Measurements from ENCODE around the gene FAM20C. TPM values are rescaled to one million over a fixed set of nuclear protein-coding genes. Genes with fewer than 3 reads are reported as not detected.

Gene FAM20C
- total RNA-seq, 2 experiments from 2014 or later: 1.3 to 1.7 TPM

DNA sequence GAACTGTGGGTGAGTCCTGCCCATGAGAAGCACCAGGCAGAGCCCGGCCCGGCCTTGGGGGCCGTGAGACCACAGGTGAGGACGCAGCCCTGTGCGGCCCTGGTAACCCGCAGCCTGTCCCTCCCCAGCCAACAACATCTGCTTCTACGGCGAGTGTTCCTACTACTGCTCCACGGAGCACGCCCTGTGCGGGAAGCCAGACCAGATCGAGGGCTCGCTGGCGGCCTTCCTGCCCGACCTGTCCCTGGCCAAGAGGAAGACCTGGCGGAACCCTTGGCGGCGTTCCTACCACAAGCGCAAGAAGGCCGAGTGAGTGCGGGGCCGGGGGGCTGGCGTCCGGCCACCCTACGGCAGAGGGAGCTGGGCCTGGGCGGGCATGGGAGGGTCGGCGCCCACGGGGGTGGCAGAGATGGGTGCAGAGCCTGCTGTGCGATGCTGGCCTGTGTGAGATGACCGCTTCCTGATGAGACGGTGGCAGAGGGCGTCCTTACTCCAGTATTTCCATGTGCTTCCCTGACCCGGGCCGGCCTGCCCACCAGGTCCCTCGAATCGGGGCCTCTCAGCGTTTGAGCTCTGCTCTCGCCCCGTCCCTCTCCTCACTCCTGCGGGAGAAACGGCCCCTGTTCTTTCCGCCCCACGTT is 63.5 kb downstream of the FAM20C start:
- no peak overlapping the region for H3K4me3 ChIP-seq (ENCODE audit: low read length)
- no peaks in the 10 kb centered on the region for H3K9me3 Mint-ChIP-seq
- TF ChIP-seq, protein P1, sequence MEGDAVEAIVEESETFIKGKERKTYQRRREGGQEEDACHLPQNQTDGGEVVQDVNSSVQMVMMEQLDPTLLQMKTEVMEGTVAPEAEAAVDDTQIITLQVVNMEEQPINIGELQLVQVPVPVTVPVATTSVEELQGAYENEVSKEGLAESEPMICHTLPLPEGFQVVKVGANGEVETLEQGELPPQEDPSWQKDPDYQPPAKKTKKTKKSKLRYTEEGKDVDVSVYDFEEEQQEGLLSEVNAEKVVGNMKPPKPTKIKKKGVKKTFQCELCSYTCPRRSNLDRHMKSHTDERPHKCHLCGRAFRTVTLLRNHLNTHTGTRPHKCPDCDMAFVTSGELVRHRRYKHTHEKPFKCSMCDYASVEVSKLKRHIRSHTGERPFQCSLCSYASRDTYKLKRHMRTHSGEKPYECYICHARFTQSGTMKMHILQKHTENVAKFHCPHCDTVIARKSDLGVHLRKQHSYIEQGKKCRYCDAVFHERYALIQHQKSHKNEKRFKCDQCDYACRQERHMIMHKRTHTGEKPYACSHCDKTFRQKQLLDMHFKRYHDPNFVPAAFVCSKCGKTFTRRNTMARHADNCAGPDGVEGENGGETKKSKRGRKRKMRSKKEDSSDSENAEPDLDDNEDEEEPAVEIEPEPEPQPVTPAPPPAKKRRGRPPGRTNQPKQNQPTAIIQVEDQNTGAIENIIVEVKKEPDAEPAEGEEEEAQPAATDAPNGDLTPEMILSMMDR (IDR thresholded peaks at IDR 0.05): no peak
- H3K27ac ChIP-seq (ENCODE audit: low read depth in 1 of 2, low read length in 2 of 2): no peak overlapping the region
- no peaks in the 10 kb centered on the region for H3K4me1 Mint-ChIP-seq (ENCODE audit: low read depth)
- H3K27me3 Mint-ChIP-seq: no peaks in the 10 kb centered on the region
- H3K9me3 ChIP-seq (ENCODE audit: control insufficient read depth in 1 of 2, insufficient read depth in 1 of 2, low read length in 2 of 2): peaks cover 0 to 5% of the 10 kb centered on the region in 2 experiments
- no peaks in the 10 kb centered on the region for H3K36me3 ChIP-seq (ENCODE audit: insufficient read depth, low read length)
- ChIA-PET CTCF (no interaction called here), POLR2A (no interaction called here)
- ATAC-seq (ENCODE audit: poor library complexity) (no peak), DNase-seq (no peak)
- no peaks in the 10 kb centered on the region for H3K36me3 Mint-ChIP-seq (ENCODE audit: low read depth)
- H3K27ac Mint-ChIP-seq: no peak overlapping the region
- H3K4me3 Mint-ChIP-seq: no peak overlapping the region
- no peaks in the 10 kb centered on the region for H3K27me3 ChIP-seq (ENCODE audit: control insufficient read depth in 1 of 2, insufficient read depth in 2 of 2, low read length in 2 of 2)
- no peaks in the 10 kb centered on the region for H3K4me1 ChIP-seq (ENCODE audit: insufficient read depth, low read length)
- intact Hi-C loops (cut with DNase I, micrococcal nuclease): no loop called here

DNA sequence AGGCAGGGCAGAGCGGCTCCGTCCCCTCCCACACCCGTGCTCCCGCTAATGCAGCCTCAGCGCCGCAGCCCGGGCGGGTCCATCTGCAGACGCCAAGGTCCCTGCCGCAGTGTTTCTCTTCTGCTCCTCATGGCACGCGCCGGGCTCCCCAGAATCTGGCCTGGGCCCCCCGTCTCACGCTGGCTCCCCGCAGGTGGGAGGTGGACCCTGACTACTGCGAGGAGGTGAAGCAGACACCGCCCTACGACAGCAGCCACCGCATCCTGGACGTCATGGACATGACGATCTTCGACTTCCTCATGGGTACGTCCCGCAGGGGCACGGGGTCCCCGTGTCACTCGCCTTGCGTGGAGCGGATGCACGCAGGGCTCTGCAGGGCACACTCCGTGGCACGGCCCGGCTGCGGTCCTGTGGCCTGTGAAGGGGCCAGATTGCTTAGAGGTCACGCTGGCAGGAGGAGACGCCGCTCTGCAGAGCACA is 64.1 kb downstream of the FAM20C start:
- Histone ChIP-seq H3K36me3 (ENCODE audit: insufficient read depth, low read length) (no peaks in the 10 kb centered on the region), H3K9me3 (ENCODE audit: control insufficient read depth in 1 of 2, insufficient read depth in 1 of 2, low read length in 2 of 2) (peaks cover 0 to 12% of the 10 kb centered on the region in 2 experiments), H3K27ac (ENCODE audit: low read depth in 1 of 2, low read length in 2 of 2) (no peak overlapping the region), H3K4me3 (ENCODE audit: low read length) (no peak overlapping the region), H3K27me3 (ENCODE audit: control insufficient read depth in 1 of 2, insufficient read depth in 2 of 2, low read length in 2 of 2) (no peaks in the 10 kb centered on the region), H3K4me1 (ENCODE audit: insufficient read depth, low read length) (no peaks in the 10 kb centered on the region)
- Mint-ChIP-seq H3K36me3 (ENCODE audit: low read depth) (no peaks in the 10 kb centered on the region), H3K27ac (no peak overlapping the region), H3K4me1 (ENCODE audit: low read depth) (no peaks in the 10 kb centered on the region), H3K9me3 (no peaks in the 10 kb centered on the region), H3K4me3 (no peak overlapping the region), H3K27me3 (no peaks in the 10 kb centered on the region)
- intact Hi-C loops (cut with DNase I, micrococcal nuclease): no loop called here
- ChIA-PET CTCF (no interaction called here), POLR2A (no interaction called here)
- DNase-seq (no peak), ATAC-seq (ENCODE audit: poor library complexity) (no peak)
- TF ChIP-seq, protein P1 (IDR thresholded peaks at IDR 0.05): no peak

DNA sequence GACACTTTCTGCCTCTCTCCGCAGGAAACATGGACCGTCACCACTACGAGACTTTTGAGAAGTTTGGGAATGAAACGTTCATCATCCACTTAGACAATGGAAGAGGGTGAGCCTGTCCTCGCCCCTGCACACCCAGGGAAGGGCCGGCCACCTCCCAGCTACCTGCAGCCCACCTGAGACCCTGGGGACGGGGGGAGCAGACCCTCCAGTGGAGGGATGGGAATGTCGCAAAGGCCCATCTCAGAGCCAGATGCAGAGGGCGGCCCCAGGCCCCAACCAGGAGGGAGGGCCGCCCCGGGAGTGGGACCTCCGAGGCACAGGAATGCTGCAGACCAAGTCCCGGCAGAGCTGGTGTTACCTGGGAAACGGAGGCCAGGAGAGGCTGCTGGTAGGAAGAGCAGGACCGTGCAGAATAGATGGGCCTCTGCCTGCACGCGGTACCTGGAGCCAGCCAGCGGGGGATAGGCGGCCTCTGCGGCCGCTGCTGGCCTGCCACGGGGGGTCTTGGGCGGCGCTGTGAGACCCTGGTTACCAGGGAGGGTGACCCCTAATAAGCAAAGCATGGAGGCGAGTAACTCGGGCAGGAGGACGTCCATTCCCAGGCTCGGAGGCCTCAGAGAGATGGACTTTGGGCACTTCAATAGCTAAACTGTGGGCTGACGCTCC is 64.7 kb downstream of the FAM20C start:
- peaks cover 0 to 18% of the 10 kb centered on the region in 2 experiments for H3K9me3 ChIP-seq (ENCODE audit: control insufficient read depth in 1 of 2, insufficient read depth in 1 of 2, low read length in 2 of 2)
- DNase-seq: no peak
- intact Hi-C loops (cut with DNase I, micrococcal nuclease): no loop called here
- H3K27me3 ChIP-seq (ENCODE audit: control insufficient read depth in 1 of 2, insufficient read depth in 2 of 2, low read length in 2 of 2): no peaks in the 10 kb centered on the region
- H3K27ac ChIP-seq (ENCODE audit: low read depth in 1 of 2, low read length in 2 of 2): no peak overlapping the region
- no peaks in the 10 kb centered on the region for H3K4me1 ChIP-seq (ENCODE audit: insufficient read depth, low read length)
- ChIA-PET POLR2A (no interaction called here), CTCF (no interaction called here)
- no peaks in the 10 kb centered on the region for H3K27me3 Mint-ChIP-seq
- H3K4me3 ChIP-seq (ENCODE audit: low read length): no peak overlapping the region
- H3K9me3 Mint-ChIP-seq: no peaks in the 10 kb centered on the region
- TF ChIP-seq, protein P1 (IDR thresholded peaks at IDR 0.05): no peak
- H3K4me1 Mint-ChIP-seq (ENCODE audit: low read depth): no peaks in the 10 kb centered on the region
- H3K27ac Mint-ChIP-seq: no peak overlapping the region
- H3K4me3 Mint-ChIP-seq: no peak overlapping the region
- H3K36me3 Mint-ChIP-seq (ENCODE audit: low read depth): no peaks in the 10 kb centered on the region
- H3K36me3 ChIP-seq (ENCODE audit: insufficient read depth, low read length): no peaks in the 10 kb centered on the region
- no peak for ATAC-seq (ENCODE audit: poor library complexity)

All from CD4-positive, alpha-beta T cell (primary cell).